SK-N-MC (cell line): ENCODE measurements around the gene KIF21B.

ENCODE experiments used
- DNase-seq: peaks from one replicate; pipeline ENCODE4 v3.0.0-alpha.2; 2011; ENCODE audit warnings: low read depth, low spot score
- H3K27ac ChIP-seq: fragments of 200-600 bp; sonication (generic); 2 replicates; pipeline ENCODE4 v1.5.1; 2016; ENCODE audit warnings: mixed run types
- H3K36me3 ChIP-seq: fragments of 200-600 bp; sonication (generic); 2 replicates; pipeline ENCODE4 v1.6.1; 2017; ENCODE audit warnings: antibody characterized with exemption, low read length, mixed read lengths; ENCODE audit not compliant: insufficient read depth
- H3K4me3 ChIP-seq: fragments of 200-600 bp; sonication (generic); 2 replicates; pipeline ENCODE4 v1.5.1; 2016
- H3K9ac ChIP-seq: fragments of 200-600 bp; sonication (generic); 2 replicates; pipeline ENCODE4 v1.8.0; 2017; ENCODE audit warnings: mixed run types, mixed read lengths; ENCODE audit not compliant: insufficient read length
- H3K9me3 ChIP-seq: fragments of 200-600 bp; sonication (generic); 2 replicates; pipeline ENCODE4 v1.6.1; 2017; ENCODE audit warnings: low read depth, mild to moderate bottlenecking, antibody characterized with exemption, low read length, moderate library complexity, mixed read lengths
- EZH2 ChIP-seq: fragments of 200-600 bp; sonication (generic); IDR thresholded peaks from one replicate; pipeline ENCODE4 v1.6.1; 2017; ENCODE audit warnings: antibody characterized with exemption
- FOXP2 ChIP-seq: optimal IDR thresholded peaks from 2 replicates; pipeline ENCODE3; 2011; ENCODE audit warnings: mild to moderate bottlenecking, moderate library complexity; ENCODE audit not compliant: insufficient read depth; ENCODE audit errors: extremely low read length, control extremely low read depth
- POLR2AphosphoS5 ChIP-seq: IDR thresholded peaks from 2 replicates; pipeline ENCODE4 v1.6.1; 2012; ENCODE audit warnings: mild to moderate bottlenecking, low read depth, low read length, borderline replicate concordance

The KIF21B gene

DNA sequence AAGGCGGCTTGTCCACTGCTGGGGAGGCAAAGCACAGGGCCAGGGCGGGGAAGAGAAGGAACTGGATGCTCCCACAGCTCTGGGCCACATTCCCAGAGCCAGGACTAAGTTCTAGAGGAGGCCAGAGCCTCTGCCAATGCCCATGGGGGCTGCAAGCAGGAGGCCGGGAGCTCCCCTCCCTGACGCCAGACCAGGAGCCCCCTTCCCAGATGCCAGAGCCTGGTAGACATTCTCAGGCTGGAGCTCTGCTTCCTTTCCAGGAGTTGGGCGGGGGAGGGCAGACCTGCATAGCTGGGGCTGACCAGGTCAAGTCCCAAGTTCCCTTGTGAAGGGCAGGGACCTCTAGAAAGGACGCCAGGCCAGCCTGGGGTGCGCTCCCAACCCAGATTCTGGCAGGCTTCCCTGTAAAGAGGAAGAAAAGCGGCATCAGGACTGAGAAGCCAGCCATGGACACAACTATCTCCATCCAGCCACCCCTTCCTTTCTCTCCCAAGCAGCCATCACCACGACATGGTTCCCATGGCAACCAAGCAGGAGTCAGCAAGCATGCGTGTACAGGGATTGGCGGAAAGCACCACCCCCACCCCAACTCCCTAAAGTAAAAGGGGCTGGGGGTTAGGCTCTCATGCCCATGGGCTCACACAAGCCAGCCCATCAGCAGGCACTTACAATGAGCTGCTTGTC, 13.4 kb downstream of the KIF21B start:
- no peak for TF ChIP-seq EZH2
- no peak for TF ChIP-seq POLR2AphosphoS5
- no peak for TF ChIP-seq FOXP2
- H3K36me3 ChIP-seq, result no peaks in the 10 kb centered on the region
- H3K27ac ChIP-seq, result no peak overlapping the region
- no peak overlapping the region for H3K9ac ChIP-seq
- H3K9me3 ChIP-seq, result no peaks in the 10 kb centered on the region
- no peak overlapping the region for H3K4me3 ChIP-seq
- DNase-seq, result no peak

GRCh38 chr1:201008666-201009360, 14.7 kb downstream of the KIF21B start:
- no peak for DNase-seq
- Histone ChIP-seq H3K36me3 (no peaks in the 10 kb centered on the region), H3K4me3 (no peak overlapping the region), H3K27ac (no peak overlapping the region), H3K9me3 (no peaks in the 10 kb centered on the region), H3K9ac (no peak overlapping the region)
- TF ChIP-seq FOXP2 (no peak), EZH2 (no peak), POLR2AphosphoS5 (no peak)

GRCh38 chr1:201007481-201007880, 16.0 kb downstream of the KIF21B start:
- H3K36me3 ChIP-seq, result no peaks in the 10 kb centered on the region
- H3K9ac ChIP-seq, result no peak overlapping the region
- no peak overlapping the region for H3K4me3 ChIP-seq
- DNase-seq, result no peak
- no peak overlapping the region for H3K27ac ChIP-seq
- TF ChIP-seq EZH2, result no peak
- no peak for TF ChIP-seq POLR2AphosphoS5
- TF ChIP-seq FOXP2, result no peak
- no peaks in the 10 kb centered on the region for H3K9me3 ChIP-seq

DNA sequence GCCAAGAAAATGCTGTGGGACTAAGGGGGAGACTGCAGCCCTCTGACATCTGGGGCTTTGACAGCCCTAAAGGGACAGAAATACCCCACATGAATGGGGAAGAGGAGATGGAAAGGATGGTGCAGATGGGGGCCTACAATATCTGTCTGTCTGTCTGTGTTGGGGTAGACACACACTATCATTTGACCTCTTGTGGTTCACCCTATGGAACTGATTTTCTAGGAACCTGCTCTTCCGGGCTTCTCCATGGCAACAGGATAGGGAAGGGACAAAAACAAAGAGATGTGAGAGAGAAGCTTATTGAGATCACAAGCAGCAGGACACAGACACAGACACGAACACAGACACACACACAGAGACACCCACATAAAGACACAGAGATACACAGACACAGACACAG, 17.1 kb downstream of the KIF21B start:
- no peak for DNase-seq
- H3K9me3 ChIP-seq, result no peaks in the 10 kb centered on the region
- H3K27ac ChIP-seq, result no peak overlapping the region
- H3K36me3 ChIP-seq, result no peaks in the 10 kb centered on the region
- TF ChIP-seq POLR2AphosphoS5 (no peak), FOXP2 (no peak), EZH2 (no peak)
- no peak overlapping the region for H3K4me3 ChIP-seq
- no peak overlapping the region for H3K9ac ChIP-seq

DNA sequence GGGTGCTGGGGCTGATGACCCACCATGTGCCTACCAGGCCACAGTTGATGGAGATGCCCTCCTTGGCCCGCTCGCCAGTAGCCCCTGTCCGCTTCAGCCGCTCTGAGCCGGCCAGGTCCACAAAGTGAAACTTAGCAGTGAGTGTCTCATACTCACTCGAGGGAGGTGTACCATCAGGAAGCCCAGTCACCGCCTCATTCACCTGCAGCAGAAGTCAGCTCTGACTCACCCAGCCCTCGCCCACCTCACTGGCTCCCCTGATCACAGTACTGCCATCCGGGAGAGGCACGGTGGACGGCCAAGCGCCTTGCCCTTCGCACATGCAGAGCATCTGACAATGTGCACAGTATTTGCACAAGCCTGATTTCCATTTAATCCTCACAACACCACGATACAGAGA, 18.8 kb downstream of the KIF21B start:
- TF ChIP-seq POLR2AphosphoS5, result no peak
- TF ChIP-seq EZH2, result no peak
- TF ChIP-seq FOXP2, result no peak
- Histone ChIP-seq H3K27ac (no peak overlapping the region), H3K9ac (no peak overlapping the region), H3K9me3 (no peaks in the 10 kb centered on the region), H3K4me3 (no peak overlapping the region), H3K36me3 (no peaks in the 10 kb centered on the region)
- DNase-seq, result no peak

GRCh38 chr1:201004154-201004553, 19.4 kb downstream of the KIF21B start:
- no peak for TF ChIP-seq EZH2
- no peak for TF ChIP-seq FOXP2
- no peak for TF ChIP-seq POLR2AphosphoS5
- no peaks in the 10 kb centered on the region for H3K36me3 ChIP-seq
- no peaks in the 10 kb centered on the region for H3K9me3 ChIP-seq
- no peak overlapping the region for H3K4me3 ChIP-seq
- H3K27ac ChIP-seq, result no peak overlapping the region
- H3K9ac ChIP-seq, result no peak overlapping the region
- DNase-seq, result no peak

DNA sequence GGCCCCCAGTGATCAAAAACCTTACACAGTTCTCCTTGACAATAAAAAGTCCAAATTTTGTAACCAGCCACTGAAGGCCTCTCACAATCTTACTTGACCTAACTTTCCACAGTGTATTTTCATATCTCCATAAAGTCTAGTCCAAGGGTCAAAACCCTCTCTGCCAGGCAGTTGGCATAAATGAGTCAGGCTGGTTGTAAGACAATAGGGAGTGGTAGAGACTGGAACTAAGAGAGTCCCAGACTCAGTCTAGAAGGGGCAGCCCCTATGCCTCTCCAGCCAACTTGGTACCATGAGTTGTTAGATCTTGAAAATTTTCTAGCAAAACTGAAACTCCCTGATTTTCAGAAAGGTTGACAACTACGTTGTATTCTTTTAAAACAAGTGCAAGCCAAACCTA, 21.0 kb downstream of the KIF21B start:
- H3K4me3 ChIP-seq, result no peak overlapping the region
- H3K27ac ChIP-seq, result no peak overlapping the region
- no peak overlapping the region for H3K9ac ChIP-seq
- no peaks in the 10 kb centered on the region for H3K9me3 ChIP-seq
- H3K36me3 ChIP-seq, result no peaks in the 10 kb centered on the region
- TF ChIP-seq EZH2 (no peak), FOXP2 (no peak)
- DNase-seq, result no peak

DNA sequence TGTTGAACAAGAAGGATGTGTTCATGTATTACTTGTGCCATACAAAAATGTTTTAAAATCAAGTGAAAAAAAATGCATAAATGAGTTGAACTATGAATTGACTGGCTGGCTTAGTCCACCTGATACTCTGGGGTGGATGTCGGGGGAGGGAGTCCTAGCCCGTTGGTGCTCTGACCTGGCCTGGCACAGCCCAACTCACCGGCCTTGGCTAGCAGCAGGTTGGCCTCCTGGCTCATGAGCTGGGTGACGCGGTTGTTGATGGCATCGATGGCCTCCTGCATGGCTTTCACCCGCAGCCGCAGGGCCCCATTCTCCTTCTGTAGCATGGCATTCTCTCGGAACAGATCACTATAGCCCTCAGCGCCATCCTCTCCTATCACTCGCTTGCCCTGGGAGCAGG, 21.6 kb downstream of the KIF21B start:
- no peak for TF ChIP-seq FOXP2
- no peak for TF ChIP-seq POLR2AphosphoS5
- TF ChIP-seq EZH2, result no peak
- no peaks in the 10 kb centered on the region for H3K9me3 ChIP-seq

More for the DNA sequence above, 21.6 kb downstream of the KIF21B start:
- H3K36me3 ChIP-seq, result no peaks in the 10 kb centered on the region
- H3K27ac ChIP-seq, result no peak overlapping the region
- H3K9ac ChIP-seq, result no peak overlapping the region
- DNase-seq, result no peak
- no peak overlapping the region for H3K4me3 ChIP-seq
